Measurements from ENCODE around the gene SPATA45. TPM values are rescaled to one million over a fixed set of nuclear protein-coding genes. Genes with fewer than 3 reads are reported as not detected.

Gene SPATA45
- polyA plus RNA-seq, 1 of the 3 experiments (the other 2 are of a cell fraction), result not detected

GRCh38 chr1:212856755-212857154 is 9.3 kb upstream of the SPATA45 start (continued):
- TF ChIP-seq, protein P1, sequence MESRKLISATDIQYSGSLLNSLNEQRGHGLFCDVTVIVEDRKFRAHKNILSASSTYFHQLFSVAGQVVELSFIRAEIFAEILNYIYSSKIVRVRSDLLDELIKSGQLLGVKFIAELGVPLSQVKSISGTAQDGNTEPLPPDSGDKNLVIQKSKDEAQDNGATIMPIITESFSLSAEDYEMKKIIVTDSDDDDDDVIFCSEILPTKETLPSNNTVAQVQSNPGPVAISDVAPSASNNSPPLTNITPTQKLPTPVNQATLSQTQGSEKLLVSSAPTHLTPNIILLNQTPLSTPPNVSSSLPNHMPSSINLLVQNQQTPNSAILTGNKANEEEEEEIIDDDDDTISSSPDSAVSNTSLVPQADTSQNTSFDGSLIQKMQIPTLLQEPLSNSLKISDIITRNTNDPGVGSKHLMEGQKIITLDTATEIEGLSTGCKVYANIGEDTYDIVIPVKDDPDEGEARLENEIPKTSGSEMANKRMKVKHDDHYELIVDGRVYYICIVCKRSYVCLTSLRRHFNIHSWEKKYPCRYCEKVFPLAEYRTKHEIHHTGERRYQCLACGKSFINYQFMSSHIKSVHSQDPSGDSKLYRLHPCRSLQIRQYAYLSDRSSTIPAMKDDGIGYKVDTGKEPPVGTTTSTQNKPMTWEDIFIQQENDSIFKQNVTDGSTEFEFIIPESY (IDR thresholded peaks at IDR 0.05; ENCODE audit: borderline replicate concordance, low read depth), result no peak
- TF ChIP-seq, protein P2, sequence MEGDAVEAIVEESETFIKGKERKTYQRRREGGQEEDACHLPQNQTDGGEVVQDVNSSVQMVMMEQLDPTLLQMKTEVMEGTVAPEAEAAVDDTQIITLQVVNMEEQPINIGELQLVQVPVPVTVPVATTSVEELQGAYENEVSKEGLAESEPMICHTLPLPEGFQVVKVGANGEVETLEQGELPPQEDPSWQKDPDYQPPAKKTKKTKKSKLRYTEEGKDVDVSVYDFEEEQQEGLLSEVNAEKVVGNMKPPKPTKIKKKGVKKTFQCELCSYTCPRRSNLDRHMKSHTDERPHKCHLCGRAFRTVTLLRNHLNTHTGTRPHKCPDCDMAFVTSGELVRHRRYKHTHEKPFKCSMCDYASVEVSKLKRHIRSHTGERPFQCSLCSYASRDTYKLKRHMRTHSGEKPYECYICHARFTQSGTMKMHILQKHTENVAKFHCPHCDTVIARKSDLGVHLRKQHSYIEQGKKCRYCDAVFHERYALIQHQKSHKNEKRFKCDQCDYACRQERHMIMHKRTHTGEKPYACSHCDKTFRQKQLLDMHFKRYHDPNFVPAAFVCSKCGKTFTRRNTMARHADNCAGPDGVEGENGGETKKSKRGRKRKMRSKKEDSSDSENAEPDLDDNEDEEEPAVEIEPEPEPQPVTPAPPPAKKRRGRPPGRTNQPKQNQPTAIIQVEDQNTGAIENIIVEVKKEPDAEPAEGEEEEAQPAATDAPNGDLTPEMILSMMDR (IDR thresholded peaks at IDR 0.05), result no peak
- no peak for TF ChIP-seq EP300 (IDR thresholded peaks at IDR 0.05; ENCODE audit: borderline replicate concordance in 1 of 2, low read depth in 1 of 2, low read length in 1 of 2)
- no peak for TF ChIP-seq TAF1 (IDR thresholded peaks at IDR 0.05; ENCODE audit: borderline replicate concordance, low read depth, low read length)
- no peak for TF ChIP-seq CHD2 (IDR thresholded peaks at IDR 0.05; ENCODE audit: low read length, partially characterized antibody)
- TF ChIP-seq USF2 (IDR thresholded peaks at IDR 0.05; ENCODE audit: borderline replicate concordance, low read depth, low read length), result no peak
- TF ChIP-seq, protein P3, sequence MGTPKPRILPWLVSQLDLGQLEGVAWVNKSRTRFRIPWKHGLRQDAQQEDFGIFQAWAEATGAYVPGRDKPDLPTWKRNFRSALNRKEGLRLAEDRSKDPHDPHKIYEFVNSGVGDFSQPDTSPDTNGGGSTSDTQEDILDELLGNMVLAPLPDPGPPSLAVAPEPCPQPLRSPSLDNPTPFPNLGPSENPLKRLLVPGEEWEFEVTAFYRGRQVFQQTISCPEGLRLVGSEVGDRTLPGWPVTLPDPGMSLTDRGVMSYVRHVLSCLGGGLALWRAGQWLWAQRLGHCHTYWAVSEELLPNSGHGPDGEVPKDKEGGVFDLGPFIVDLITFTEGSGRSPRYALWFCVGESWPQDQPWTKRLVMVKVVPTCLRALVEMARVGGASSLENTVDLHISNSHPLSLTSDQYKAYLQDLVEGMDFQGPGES (IDR thresholded peaks at IDR 0.05; ENCODE audit: low read depth, low read length), result no peak
- TF ChIP-seq TCF12 (IDR thresholded peaks at IDR 0.05), result no peak
- no peak for TF ChIP-seq POLR2AphosphoS5 (IDR thresholded peaks at IDR 0.05; ENCODE audit: low read depth, low read length)
- no peak for TF ChIP-seq FOSL2 (IDR thresholded peaks at IDR 0.05; ENCODE audit: borderline replicate concordance, low read depth)

DNA sequence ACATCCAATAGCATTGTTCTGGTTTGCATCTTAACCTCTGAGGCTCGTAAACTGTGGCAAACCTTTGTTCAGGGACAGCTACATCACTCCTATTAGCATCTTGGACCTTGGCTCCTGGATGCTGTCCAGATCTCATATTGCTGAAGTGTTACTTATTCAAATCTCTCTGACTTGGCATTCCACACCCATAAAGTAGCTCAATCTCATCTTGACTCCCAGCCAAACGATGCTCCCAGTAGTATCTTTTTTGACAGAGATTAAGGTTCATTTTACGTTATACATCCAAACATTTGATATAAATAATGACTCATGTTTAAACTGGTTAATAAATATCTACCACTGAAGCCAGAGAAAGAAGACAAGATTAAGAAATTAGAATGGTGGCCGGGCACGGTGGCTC is 6.2 kb upstream of the SPATA45 start:
- Histone ChIP-seq H3K9me2 (no peaks in the 10 kb centered on the region), H3K4me1 (ENCODE audit: control insufficient read depth in 1 of 2, insufficient read depth in 2 of 2, low read depth in 1 of 2, low read length in 1 of 2) (peaks cover 0 to 9% of the 10 kb centered on the region in 2 experiments; a peak in 1 of 4 replicates), H3K9ac (no peak overlapping the region), H3K27me3 (ENCODE audit: insufficient read depth) (no peaks in the 10 kb centered on the region), H3K4me3 (ENCODE audit: low read depth in 2 of 2, low read length in 1 of 2) (no peak overlapping the region), H3K27ac (ENCODE audit: low read depth in 2 of 2, low read length in 1 of 2) (no peak overlapping the region), H3K9me3 (no peaks in the 10 kb centered on the region), H3F3A (replicated peaks; ENCODE audit: insufficient read depth) (peaks cover 8% of the 10 kb centered on the region), H3K4me2 (no peak overlapping the region), H3K79me2 (ENCODE audit: insufficient read depth) (peaks cover 13% of the 10 kb centered on the region; the same call in 1 of the 2 replicates), H3K36me3 (replicated peaks in 1 of 2; ENCODE audit: control insufficient read depth in 1 of 2, insufficient read depth in 2 of 2, low read length in 1 of 2) (no peaks in the 10 kb centered on the region), H2AFZ (ENCODE audit: low read depth) (no peak overlapping the region), H4K20me1 (ENCODE audit: insufficient read depth) (no peaks in the 10 kb centered on the region)
- WGBS (ENCODE audit: low lambda C conversion rate), result 75% methylated on average over 5 of the region's 5 CpGs
- no peak for DNase-seq
- no peak for TF ChIP-seq FOXJ3 (CRISPR knock-in tag; IDR thresholded peaks at IDR 0.05)
- no peak for TF ChIP-seq NFIC (IDR thresholded peaks at IDR 0.05; ENCODE audit: borderline replicate concordance)
- TF ChIP-seq, protein P2 (IDR thresholded peaks at IDR 0.05), result no peak
- ChIA-PET POLR2A (no interaction called here), CTCF (no interaction called here)
